SH-SY5Y (cell line): ENCODE results near the gene VMP1.
A peak's percentile ranks its signal among the peaks of the same experiment; 100 is the strongest.

Experiments
- GATA2 ChIP-seq: IDR thresholded peaks from 2 replicates; pipeline ENCODE4 v1.6.1; 2011; ENCODE audit warnings: mild to moderate bottlenecking, low read depth, low read length
- GATA3 ChIP-seq: IDR thresholded peaks from 2 replicates; pipeline ENCODE4 v1.6.1; 2011; ENCODE audit warnings: low read depth, mild to moderate bottlenecking, low read length, moderate library complexity

DNA sequence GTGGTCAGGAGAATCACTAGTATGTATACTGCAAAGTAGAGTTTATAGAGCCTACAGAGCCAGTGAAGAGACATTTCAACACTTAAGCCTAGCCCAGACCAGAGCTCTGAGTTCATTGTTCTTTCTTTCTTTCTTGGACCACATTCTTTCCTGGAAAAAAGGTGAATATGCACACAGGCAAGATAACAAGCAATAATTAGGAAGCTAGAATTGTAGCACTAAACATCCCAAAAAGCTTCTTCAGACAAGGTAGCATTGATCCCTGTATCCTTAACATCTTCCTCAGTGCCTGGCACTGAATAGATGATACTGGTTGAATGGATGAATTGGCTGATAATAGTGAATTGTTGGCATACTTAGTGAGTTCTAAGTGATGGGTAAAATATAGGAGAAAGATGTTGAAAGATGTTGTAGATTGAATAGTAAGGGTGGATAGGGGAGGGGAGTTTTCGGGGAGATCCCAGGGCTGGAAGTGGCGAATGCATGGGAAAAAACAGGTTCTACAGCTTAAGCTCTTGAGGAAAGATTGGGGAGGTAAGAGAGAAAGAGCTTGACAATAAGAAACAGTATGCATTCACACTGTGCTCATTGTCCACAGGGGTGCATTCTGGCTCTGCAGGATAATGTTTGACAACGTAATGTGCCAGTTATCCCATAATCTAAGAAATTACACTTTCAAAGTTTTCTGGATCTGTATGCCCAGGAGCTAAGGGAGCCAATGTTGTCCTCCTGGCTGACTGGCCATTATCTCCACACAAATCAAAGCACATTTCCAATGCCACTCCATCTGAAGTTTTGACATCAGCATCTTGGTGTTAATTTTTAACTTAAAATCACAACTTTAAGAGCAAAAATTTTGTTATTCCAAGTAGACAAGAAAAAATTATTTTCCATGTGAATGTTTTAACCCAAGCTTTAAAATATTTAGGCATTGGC lies 149.7 kb downstream of the VMP1 start:
- TF ChIP-seq GATA3 (peak; percentile 17; the same call in 1 of the 2 replicates), GATA2 (peak; percentile 64; the same call in 1 of the 2 replicates)
